Fibroblast of pulmonary artery (primary cell): ENCODE data around the gene MBOAT7.

Source experiments
- DNase-seq: peaks from one replicate; pipeline ENCODE4 v3.0.0-alpha.2; 2010; ENCODE audit warnings: low read depth
- H3K4me3 ChIP-seq: replicated peaks from 2 replicates; pipeline ENCODE4 v1.5.1; 2011; ENCODE audit warnings: low read depth, mild to moderate bottlenecking, control low read depth, low read length, moderate library complexity
- TF ChIP-seq, protein P1 (sequence below): IDR thresholded peaks from 2 replicates; pipeline ENCODE4 v1.5.1; 2011; ENCODE audit warnings: mild to moderate bottlenecking, control low read depth, low read length, inconsistent platforms; ENCODE audit errors: missing control alignments

The MBOAT7 gene

GRCh38 chr19:54154603-54155345 is 34.6 kb downstream of the MBOAT7 start:
- H3K4me3 ChIP-seq: no peak overlapping the region
- DNase-seq: peak; percentile 33

GRCh38 chr19:54153731-54154326 is 35.6 kb downstream of the MBOAT7 start:
- TF ChIP-seq, protein P1, sequence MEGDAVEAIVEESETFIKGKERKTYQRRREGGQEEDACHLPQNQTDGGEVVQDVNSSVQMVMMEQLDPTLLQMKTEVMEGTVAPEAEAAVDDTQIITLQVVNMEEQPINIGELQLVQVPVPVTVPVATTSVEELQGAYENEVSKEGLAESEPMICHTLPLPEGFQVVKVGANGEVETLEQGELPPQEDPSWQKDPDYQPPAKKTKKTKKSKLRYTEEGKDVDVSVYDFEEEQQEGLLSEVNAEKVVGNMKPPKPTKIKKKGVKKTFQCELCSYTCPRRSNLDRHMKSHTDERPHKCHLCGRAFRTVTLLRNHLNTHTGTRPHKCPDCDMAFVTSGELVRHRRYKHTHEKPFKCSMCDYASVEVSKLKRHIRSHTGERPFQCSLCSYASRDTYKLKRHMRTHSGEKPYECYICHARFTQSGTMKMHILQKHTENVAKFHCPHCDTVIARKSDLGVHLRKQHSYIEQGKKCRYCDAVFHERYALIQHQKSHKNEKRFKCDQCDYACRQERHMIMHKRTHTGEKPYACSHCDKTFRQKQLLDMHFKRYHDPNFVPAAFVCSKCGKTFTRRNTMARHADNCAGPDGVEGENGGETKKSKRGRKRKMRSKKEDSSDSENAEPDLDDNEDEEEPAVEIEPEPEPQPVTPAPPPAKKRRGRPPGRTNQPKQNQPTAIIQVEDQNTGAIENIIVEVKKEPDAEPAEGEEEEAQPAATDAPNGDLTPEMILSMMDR: no peak
- DNase-seq: no peak
- H3K4me3 ChIP-seq: no peak overlapping the region

More at GRCh38 chr19:54154603-54155345, 34.6 kb downstream of the MBOAT7 start:
- TF ChIP-seq, protein P1: no peak

- no peak for DNase-seq
- TF ChIP-seq, protein P1: no peak
- no peak overlapping the region for H3K4me3 ChIP-seq
Measured at GRCh38 chr19:54152878-54153524, 36.4 kb downstream of the MBOAT7 start.

- no peak for DNase-seq
- H3K4me3 ChIP-seq: no peak overlapping the region
- TF ChIP-seq, protein P1: no peak
Measured at GRCh38 chr19:54152267-54152666, 37.1 kb downstream of the MBOAT7 start.

DNA sequence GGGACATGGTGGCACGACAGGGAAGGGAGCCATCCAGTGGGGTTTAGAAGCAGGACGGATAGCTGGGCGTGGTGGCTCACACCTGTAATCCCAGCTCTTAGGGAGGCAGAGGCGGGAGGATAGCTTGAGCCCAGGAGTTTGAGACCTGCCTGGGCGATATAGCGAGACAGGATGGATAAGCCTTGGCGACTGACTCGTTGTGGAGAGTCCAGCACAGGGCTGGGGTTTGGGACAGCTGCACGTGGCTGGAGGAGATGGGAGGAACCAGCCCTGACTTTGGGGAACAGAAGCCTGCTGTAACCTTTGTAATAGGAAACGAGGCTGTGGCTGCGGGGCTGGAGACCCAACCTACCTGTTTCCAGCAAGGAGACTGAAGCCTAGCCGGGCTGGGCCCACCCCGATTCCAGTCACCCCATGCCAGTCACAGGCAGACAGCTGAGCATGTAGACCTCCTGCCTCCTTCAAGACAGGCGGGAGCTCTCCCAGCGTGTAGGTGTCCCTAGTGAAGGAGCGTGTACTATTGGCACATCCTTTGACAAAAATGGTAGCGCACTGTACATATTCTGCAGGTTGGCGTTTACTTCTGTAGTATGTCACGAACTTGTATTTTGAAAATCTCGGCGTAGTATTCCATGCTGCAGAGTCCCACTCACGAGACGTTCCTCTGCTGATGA is 37.9 kb downstream of the MBOAT7 start:
- no peak overlapping the region for H3K4me3 ChIP-seq
- TF ChIP-seq, protein P1: no peak
- no peak for DNase-seq

DNA sequence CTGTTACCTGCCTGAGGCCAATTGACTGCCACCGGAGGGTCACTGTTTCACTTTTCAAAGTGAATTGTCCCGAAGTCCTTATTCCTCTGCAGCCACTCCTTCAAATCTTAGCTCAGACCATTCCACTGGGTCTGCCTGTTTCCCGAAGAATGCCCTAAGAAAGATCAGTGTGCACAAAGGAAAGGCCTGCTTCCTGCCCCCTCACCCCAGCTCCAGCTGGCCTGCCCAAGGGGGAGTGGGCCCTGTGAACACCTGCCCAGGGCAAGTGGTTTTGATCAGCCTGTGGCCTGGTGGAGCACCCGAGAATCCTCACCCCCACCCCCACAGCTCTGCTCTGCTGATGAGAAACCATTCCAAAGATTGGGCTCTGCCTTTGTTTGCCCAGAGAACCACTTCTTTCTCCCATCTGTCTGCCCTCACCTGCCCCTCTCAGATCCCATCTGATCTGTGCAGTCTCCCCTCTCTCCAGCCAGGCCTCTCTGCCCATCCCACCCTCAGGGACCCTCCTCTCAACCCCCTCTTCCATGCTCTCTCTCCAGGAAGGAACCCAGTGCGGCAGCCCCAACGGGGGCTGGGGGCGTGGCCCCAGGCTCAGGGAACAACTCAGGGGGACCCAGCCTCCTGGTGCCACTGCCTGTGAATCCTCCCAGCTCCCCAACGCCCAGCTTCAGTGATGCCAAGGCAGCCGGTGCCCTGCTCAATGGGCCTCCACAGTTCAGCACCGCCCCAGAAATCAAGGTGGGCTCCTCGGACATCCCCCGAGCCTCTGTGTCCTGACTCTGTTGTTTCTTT is 40.2 kb downstream of the MBOAT7 start:
- DNase-seq: no peak
- TF ChIP-seq, protein P1: no peak
- H3K4me3 ChIP-seq: no peak overlapping the region
